Thoracic aorta (tissue), 2 donors: ENCODE data around the gene MEGF9. TPM values are rescaled to one million over a fixed set of nuclear protein-coding genes. Genes with fewer than 3 reads are reported as not detected.

Experiments
- ATAC-seq: fragments of 150-250 bp; one replicate; pipeline ENCODE4 v1.8.0; 2017; ENCODE audit warnings: low read depth; ENCODE audit not compliant: insufficient number of reproducible peaks, low FRiP score
- DNase-seq: peaks from one replicate; pipeline ENCODE4 v3.0.0-alpha.2; 2020; ENCODE audit warnings: low spot score
- H3K27ac ChIP-seq, 2 donors: fragments of 200-600 bp; sonication (generic); 1 replicate in 1 of 2; 2 replicates in 1 of 2; pipeline ENCODE4 v1.5.1; 2016; ENCODE audit warnings: mild to moderate bottlenecking in 2 of 2, moderate library complexity in 2 of 2
- H3K27me3 ChIP-seq: fragments of 200-600 bp; sonication (generic); replicated peaks from 2 replicates; pipeline ENCODE4 v1.6.0; 2016; ENCODE audit warnings: mild to moderate bottlenecking; ENCODE audit not compliant: insufficient read depth
- H3K36me3 ChIP-seq: fragments of 200-600 bp; sonication (generic); one replicate; pipeline ENCODE4 v1.5.1; 2016
- H3K4me1 ChIP-seq, 2 donors: fragments of 200-600 bp; sonication (generic); 1 replicate in 1 of 2; 2 replicates in 1 of 2; pipeline versions ENCODE4 v1.5.1 to v1.6.0; 2016; ENCODE audit warnings: low read depth in 2 of 2, mild to moderate bottlenecking in 1 of 2; ENCODE audit not compliant: control insufficient read depth in 1 of 2
- H3K4me3 ChIP-seq: fragments of 200-600 bp; sonication (generic); 2 replicates; pipeline ENCODE4 v1.5.1; 2016; ENCODE audit warnings: mild to moderate bottlenecking
- H3K9me3 ChIP-seq: fragments of 200-600 bp; sonication (generic); 2 replicates; pipeline ENCODE4 v1.5.1; 2016
- CTCF ChIP-seq: fragments of 200-600 bp; sonication (generic); IDR thresholded peaks from one replicate; pipeline ENCODE4 v1.5.1; 2019; ENCODE audit warnings: antibody characterized with exemption
- total RNA-seq, 2 donors: library from RNA; depleted of rRNA; stranded (reverse); fragments of >200 nt; gene quantifications; one replicate each; pipeline versions ENCODE4 v1.1.0 to v1.2.3, GENCODE V29; 2016

MEGF9 gene
- total RNA-seq, 2 donors from 2014 or later = 19.2 to 27.3 TPM

- no peaks in the 10 kb centered on the region for H3K27me3 ChIP-seq
- peak overlapping the region; percentile 64 to 83 for H3K27ac ChIP-seq
- DNase-seq = peak; percentile 62
- peak; percentile 88 for ATAC-seq
- H3K36me3 ChIP-seq = no peaks in the 10 kb centered on the region
- no peaks in the 10 kb centered on the region for H3K9me3 ChIP-seq
- no peak overlapping the region for H3K4me3 ChIP-seq
- TF ChIP-seq CTCF = no peak
- peaks cover 42 to 64% of the 10 kb centered on the region in 2 donors for H3K4me1 ChIP-seq
Observed at GRCh38 chr9:120733190-120733589, 18.9 kb upstream of the MEGF9 start.

- Histone ChIP-seq H3K27ac (peak overlapping the region; percentile 64 to 83), H3K27me3 (no peaks in the 10 kb centered on the region), H3K9me3 (no peaks in the 10 kb centered on the region), H3K36me3 (no peaks in the 10 kb centered on the region), H3K4me1 (peaks cover 41 to 59% of the 10 kb centered on the region in 2 donors), H3K4me3 (no peak overlapping the region)
- no peak for TF ChIP-seq CTCF
- DNase-seq (no peak), ATAC-seq (peak; percentile 26)
Observed at GRCh38 chr9:120730654-120731514, 16.6 kb upstream of the MEGF9 start.

- H3K36me3 ChIP-seq = no peaks in the 10 kb centered on the region
- H3K9me3 ChIP-seq = no peaks in the 10 kb centered on the region
- H3K4me3 ChIP-seq = no peak overlapping the region
- H3K27ac ChIP-seq = peak overlapping the region in 1 of 2 donors; percentile 83
- H3K4me1 ChIP-seq = peaks cover 32 to 48% of the 10 kb centered on the region in 2 donors
- ATAC-seq = no peak
- H3K27me3 ChIP-seq = no peaks in the 10 kb centered on the region
- TF ChIP-seq CTCF = no peak
- no peak for DNase-seq
Observed at GRCh38 chr9:120729791-120730241, 15.5 kb upstream of the MEGF9 start.

- H3K27ac ChIP-seq = no peak overlapping the region
- ATAC-seq (no peak), DNase-seq (no peak)
- H3K4me1 ChIP-seq = peaks cover 12 to 16% of the 10 kb centered on the region in 2 donors
- H3K36me3 ChIP-seq = no peaks in the 10 kb centered on the region
- no peaks in the 10 kb centered on the region for H3K27me3 ChIP-seq
- H3K9me3 ChIP-seq = no peaks in the 10 kb centered on the region
- H3K4me3 ChIP-seq = no peak overlapping the region
- TF ChIP-seq CTCF = no peak
Observed at GRCh38 chr9:120726484-120726883, 12.2 kb upstream of the MEGF9 start.

- H3K36me3 ChIP-seq = no peaks in the 10 kb centered on the region
- H3K27me3 ChIP-seq = no peaks in the 10 kb centered on the region
- no peak for DNase-seq
- H3K9me3 ChIP-seq = no peaks in the 10 kb centered on the region
- TF ChIP-seq CTCF = no peak
- H3K4me3 ChIP-seq = no peak overlapping the region
- H3K27ac ChIP-seq = no peak overlapping the region
- no peak for ATAC-seq
- peaks cover 7 to 10% of the 10 kb centered on the region in 2 donors for H3K4me1 ChIP-seq
Observed at GRCh38 chr9:120725907-120726306, 11.6 kb upstream of the MEGF9 start.
